Fibroblast of skin of left quadriceps (primary cell): ENCODE data around the gene UBTD2.
"Not testable (repeated sequence)": the region's sequence is repeated elsewhere in the genome, so short reads cannot be mapped to it uniquely, and the experiment has no call there.

ENCODE experiments used
- DNase-seq, 2 experiments: peaks; one replicate each; pipeline ENCODE4 v3.0.0-alpha.2; 2013; ENCODE audit warnings: low read depth in 2 of 2

Gene UBTD2

GRCh38 chr5:172251419-172251818, 32.1 kb downstream of the UBTD2 start:
- DNase-seq: no peak

GRCh38 chr5:172248637-172249036, 34.9 kb downstream of the UBTD2 start:
- DNase-seq: no peak

GRCh38 chr5:172245703-172246125, 37.9 kb downstream of the UBTD2 start:
- DNase-seq: peak; percentile 15

GRCh38 chr5:172245046-172245445, 38.5 kb downstream of the UBTD2 start:
- no peak for DNase-seq

- no peak for DNase-seq
These were observed 40.3 kb downstream of the UBTD2 start for GRCh38 chr5:172243302-172243701.

- DNase-seq: no peak
These were observed 45.2 kb downstream of the UBTD2 start for GRCh38 chr5:172238334-172238733.

GRCh38 chr5:172235827-172236736, 47.5 kb downstream of the UBTD2 start:
- DNase-seq: no peak

GRCh38 chr5:172235132-172235780, 48.3 kb downstream of the UBTD2 start:
- DNase-seq: no peak

GRCh38 chr5:172234031-172234430, 49.5 kb downstream of the UBTD2 start:
- no peak for DNase-seq

GRCh38 chr5:172229904-172230303, 53.7 kb downstream of the UBTD2 start:
- DNase-seq: no peak

GRCh38 chr5:172224996-172225395, 58.6 kb downstream of the UBTD2 start:
- DNase-seq: no peak

- no peak for DNase-seq
These were observed 59.4 kb downstream of the UBTD2 start for GRCh38 chr5:172223901-172224873.

- no peak for DNase-seq
These were observed 64.3 kb downstream of the UBTD2 start for GRCh38 chr5:172219296-172219695.

GRCh38 chr5:172216345-172216744, 67.2 kb downstream of the UBTD2 start:
- no peak for DNase-seq

GRCh38 chr5:172213126-172213525, 70.4 kb downstream of the UBTD2 start:
- no peak for DNase-seq

GRCh38 chr5:172211676-172212075, 71.9 kb downstream of the UBTD2 start:
- no peak for DNase-seq

- DNase-seq: no peak
These were observed 73.8 kb downstream of the UBTD2 start for GRCh38 chr5:172209714-172210113.

- no peak for DNase-seq
These were observed 76.1 kb downstream of the UBTD2 start for GRCh38 chr5:172207511-172207910.

GRCh38 chr5:172205984-172206383, 77.6 kb downstream of the UBTD2 start:
- DNase-seq: not testable (repeated sequence)

GRCh38 chr5:172200476-172200875, 83.1 kb downstream of the UBTD2 start:
- DNase-seq: no peak

GRCh38 chr5:172199446-172199845, 84.1 kb downstream of the UBTD2 start:
- no peak for DNase-seq

GRCh38 chr5:172197775-172198174, 85.8 kb downstream of the UBTD2 start:
- not testable (repeated sequence) for DNase-seq
